Rectal smooth muscle tissue (tissue), 1 donor: Measurements from ENCODE around the gene TSSK2.

Source experiments
- H3K27ac ChIP-seq: one replicate; pipeline ENCODE4 v1.7.0; 2013; ENCODE audit warnings: low read depth, low read length, inconsistent platforms
- H3K27me3 ChIP-seq: one replicate; pipeline ENCODE4 v1.7.0; 2013; ENCODE audit warnings: low read length; ENCODE audit not compliant: control insufficient read depth, insufficient read depth
- H3K36me3 ChIP-seq: one replicate; pipeline ENCODE4 v1.7.0; 2013; ENCODE audit warnings: low read length; ENCODE audit not compliant: control insufficient read depth, insufficient read depth
- H3K4me1 ChIP-seq: one replicate; pipeline ENCODE4 v1.7.0; 2013; ENCODE audit warnings: low read length; ENCODE audit not compliant: control insufficient read depth, insufficient read depth
- H3K4me3 ChIP-seq: one replicate; pipeline ENCODE4 v1.7.0; 2013; ENCODE audit warnings: low read length
- H3K9ac ChIP-seq: one replicate; pipeline ENCODE4 v1.7.0; 2013; ENCODE audit warnings: low read length

TSSK2 gene

DNA sequence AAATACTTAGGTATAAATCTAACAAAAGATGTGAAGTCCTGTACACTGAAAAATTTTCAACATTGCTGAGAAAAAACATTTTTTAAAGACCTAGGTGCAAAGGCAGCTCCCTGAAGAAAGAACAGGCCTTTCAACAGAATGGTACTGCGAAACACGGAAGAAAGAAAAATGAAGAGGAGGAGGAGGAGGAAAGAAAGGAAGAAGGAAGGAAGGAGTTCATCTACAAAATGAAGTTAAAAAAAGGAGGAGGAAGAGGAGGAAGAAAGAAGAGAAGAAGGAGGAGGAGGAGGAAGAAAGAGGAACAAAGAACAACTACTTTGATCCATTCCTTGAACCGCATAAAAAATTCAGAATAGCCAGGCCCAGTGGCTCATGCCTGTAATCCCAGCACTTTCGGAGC, 38.4 kb upstream of the TSSK2 start:
- Histone ChIP-seq H3K27ac (no peak overlapping the region), H3K36me3 (peaks cover 5% of the 10 kb centered on the region), H3K4me3 (no peak overlapping the region), H3K4me1 (no peaks in the 10 kb centered on the region), H3K9ac (no peak overlapping the region), H3K27me3 (no peaks in the 10 kb centered on the region)

DNA sequence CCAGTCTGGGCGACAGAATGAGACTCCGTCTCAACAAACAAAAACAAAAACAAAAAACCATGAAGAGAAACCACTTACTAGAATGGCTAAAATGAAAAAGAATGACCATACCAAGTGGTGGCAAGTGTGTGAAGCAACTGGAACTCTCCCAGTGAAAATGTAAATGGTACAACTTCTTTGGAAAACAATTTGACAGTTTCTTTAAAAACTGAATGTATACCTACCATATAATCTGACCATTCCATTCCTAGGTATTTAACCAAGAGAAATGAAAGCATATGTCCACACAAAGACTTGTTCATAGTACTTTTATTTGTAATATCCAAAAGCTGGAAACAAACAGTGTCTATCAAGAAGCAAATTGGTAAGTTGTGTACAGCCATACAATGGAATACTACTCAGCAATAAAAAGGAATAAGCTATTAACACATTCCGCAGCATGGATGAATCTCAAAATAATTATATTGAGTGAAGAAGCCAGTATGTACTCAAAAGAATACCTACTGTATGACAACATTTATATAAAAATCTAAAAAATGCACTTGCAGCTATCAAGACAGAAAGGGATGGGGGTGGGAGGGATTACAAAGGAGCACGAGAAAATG, 36.6 kb upstream of the TSSK2 start:
- H3K9ac ChIP-seq: no peak overlapping the region
- no peaks in the 10 kb centered on the region for H3K36me3 ChIP-seq
- no peak overlapping the region for H3K4me3 ChIP-seq
- H3K27me3 ChIP-seq: no peaks in the 10 kb centered on the region
- H3K27ac ChIP-seq: no peak overlapping the region
- no peaks in the 10 kb centered on the region for H3K4me1 ChIP-seq

DNA sequence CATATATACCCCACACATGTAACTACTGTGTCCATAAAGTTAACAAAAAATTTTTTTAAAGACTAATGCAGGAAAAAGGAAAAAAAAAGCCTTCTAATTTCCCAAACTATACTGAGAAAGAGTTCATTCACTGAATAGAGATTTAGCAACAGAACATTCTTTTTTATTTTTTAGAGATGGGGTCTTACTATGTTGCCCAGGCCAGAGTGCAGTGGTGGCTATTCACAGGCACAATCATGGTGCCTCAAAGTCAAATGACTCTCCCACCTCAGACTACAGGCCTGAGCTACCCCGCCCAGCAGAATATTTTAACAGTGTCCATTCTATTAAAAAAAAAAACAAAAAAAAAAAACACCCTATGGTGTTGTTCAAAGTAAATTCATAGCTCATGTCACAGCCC, 34.6 kb upstream of the TSSK2 start:
- no peak overlapping the region for H3K27ac ChIP-seq
- H3K4me3 ChIP-seq: no peak overlapping the region
- no peaks in the 10 kb centered on the region for H3K4me1 ChIP-seq
- no peaks in the 10 kb centered on the region for H3K27me3 ChIP-seq
- no peaks in the 10 kb centered on the region for H3K36me3 ChIP-seq
- no peak overlapping the region for H3K9ac ChIP-seq

DNA sequence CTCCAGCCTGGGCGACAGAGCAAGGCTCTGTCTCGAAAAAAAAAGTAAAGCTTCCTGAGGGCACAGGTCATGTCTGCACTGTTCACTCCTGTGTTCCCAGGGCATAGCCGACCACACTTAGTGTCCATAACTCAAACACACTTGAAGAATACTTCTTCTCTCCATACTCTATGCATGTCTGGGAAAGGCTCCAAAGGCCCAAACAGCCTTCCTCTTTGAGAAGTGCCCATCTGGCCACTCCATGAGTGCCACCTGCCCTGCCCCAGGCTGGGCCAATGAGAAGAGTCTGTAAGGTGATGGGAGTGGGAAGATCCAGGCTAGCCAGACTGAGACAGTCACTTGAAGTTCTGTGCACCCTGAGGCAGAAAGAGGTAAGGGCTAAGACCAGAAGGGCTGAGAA, 33.6 kb upstream of the TSSK2 start:
- Histone ChIP-seq H3K9ac (no peak overlapping the region), H3K27me3 (no peaks in the 10 kb centered on the region), H3K36me3 (no peaks in the 10 kb centered on the region), H3K27ac (no peak overlapping the region), H3K4me1 (no peaks in the 10 kb centered on the region), H3K4me3 (no peak overlapping the region)

DNA sequence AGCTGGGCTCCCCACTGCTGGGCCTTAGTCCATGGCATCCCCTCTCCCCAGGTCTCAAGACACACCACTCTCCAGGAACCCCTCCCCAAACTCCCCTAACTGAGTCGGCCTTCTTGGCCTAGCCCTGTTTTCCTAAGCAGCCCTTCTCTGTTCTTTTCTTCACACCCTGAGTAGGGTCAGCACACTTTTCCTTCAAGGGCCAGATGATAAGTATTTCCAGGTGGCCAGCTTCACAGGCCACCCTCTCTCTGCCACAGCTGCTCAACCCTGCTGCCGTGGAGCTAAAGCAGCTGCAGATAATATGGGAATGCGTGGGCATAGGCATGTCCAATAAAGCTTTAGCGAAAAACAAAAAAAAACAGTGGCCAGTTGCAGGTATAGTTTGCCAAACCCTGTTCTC, 33.0 kb upstream of the TSSK2 start:
- H3K4me3 ChIP-seq: no peak overlapping the region
- H3K27me3 ChIP-seq: no peaks in the 10 kb centered on the region
- no peaks in the 10 kb centered on the region for H3K4me1 ChIP-seq
- no peak overlapping the region for H3K27ac ChIP-seq
- no peak overlapping the region for H3K9ac ChIP-seq
- H3K36me3 ChIP-seq: no peaks in the 10 kb centered on the region

DNA sequence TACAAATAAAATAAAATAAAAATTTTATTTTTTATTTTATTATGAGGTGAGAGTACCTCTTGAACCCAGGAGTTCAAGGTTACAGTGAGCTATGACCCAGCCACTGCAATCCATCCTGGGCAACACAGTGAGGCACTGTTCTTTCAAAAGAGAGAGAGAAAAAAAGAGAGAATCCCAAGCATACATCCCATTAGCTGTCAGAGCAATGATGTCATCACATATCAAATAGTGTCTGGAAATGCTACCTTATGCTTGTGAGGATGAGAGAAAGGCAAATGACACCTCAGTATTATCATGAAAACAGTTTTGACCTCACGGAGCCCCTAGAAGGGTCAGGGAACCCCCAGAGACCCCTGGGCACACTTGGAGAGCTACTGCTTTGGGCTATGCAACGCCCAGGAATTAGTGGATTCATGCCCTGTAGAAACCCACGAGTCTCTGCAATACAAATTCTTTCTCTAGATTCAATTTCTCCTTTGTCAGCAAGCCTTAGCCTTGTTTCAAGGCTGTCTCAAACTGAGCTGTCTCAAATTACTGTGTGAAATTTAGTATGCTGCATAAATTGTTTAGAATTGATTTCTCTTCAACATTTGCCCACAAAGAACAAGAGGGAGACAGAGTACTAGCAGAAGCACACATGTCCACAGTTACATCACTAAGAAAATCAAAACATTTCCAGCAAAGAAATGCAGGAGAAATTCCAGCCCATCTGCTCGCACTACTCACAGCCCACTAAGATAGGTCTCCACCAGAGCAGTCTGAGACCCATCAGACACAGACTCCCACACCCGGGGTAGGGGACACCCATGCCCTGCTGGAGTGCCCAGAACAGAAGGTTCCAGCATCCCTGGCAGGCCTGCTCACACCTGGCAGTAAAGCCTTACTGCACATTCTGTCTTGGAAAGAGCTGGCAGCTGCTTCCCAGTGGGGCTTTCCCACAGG, 27.0 kb upstream of the TSSK2 start:
- Histone ChIP-seq H3K9ac (no peak overlapping the region), H3K36me3 (no peaks in the 10 kb centered on the region), H3K4me1 (peaks cover 16% of the 10 kb centered on the region)

DNA sequence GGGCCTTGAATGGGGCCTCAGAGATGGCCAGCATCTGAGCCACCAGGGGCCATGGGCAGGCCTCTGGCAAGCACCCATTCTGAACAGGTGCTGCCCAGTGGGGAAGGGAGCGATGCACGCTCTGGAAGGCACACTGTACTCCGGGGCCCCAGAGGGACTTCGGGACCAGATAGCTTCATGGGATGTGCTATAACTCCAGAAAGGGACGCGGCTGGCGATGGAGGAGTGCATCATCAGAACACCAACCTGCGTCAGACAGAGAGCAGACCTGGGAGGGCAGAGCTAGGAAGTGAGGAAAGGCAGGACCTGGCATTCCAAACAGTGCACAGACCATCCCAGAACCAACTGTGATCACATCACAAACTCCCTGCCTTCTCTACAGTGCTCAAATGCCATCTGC, 25.7 kb upstream of the TSSK2 start:
- Histone ChIP-seq H3K27me3 (no peaks in the 10 kb centered on the region), H3K9ac (no peak overlapping the region), H3K4me1 (peaks cover 20% of the 10 kb centered on the region), H3K36me3 (no peaks in the 10 kb centered on the region), H3K4me3 (no peak overlapping the region), H3K27ac (no peak overlapping the region)

More for the DNA sequence above, 27.0 kb upstream of the TSSK2 start:
- Histone ChIP-seq H3K4me3 (no peak overlapping the region), H3K27me3 (no peaks in the 10 kb centered on the region), H3K27ac (no peak overlapping the region)

DNA sequence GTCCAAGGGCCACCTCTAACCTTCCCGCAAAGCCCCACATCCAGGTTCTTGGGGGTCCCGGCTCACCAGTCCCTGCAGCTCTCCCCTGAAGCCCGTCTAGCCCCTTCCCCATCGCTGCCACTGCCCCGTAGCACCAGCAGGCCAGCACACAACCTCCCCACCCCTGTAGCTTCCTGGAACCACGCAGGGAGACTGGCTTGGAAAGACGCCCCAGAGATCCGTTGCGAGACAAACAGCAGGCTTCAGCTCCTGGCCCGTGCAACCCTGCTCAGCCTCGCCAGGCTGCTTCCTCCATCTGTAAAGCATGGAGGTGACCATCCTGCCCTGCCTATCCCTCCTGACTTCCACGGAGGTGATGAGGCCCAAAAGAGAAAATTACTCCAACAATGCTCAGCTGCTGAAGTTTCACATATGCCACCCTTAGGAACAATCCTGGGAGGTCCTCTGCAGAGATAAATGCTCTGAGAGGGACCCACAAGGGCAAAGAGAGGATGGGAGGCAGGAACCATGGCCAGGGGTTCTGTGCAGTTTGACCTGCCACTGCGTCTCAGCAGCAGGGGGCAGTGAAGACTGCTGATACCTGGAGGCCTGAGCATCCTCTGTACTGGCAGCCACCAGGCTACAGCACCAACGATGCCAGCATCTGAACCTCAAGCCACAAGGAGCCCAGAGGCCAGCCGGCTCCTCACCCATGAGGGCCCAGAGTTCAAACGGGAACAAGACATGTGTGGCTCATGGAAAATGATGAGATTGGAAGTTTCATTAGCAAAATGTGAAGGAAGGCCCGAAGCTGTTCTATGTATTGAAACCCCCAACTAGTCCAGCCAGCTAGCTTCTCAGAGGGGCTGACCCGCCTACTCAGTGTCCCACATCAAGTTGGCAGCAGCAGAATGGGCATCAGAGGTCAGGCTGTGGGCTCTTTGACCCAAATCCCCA, 25.0 kb upstream of the TSSK2 start:
- no peaks in the 10 kb centered on the region for H3K27me3 ChIP-seq
- H3K4me1 ChIP-seq: peaks cover 20% of the 10 kb centered on the region
- H3K9ac ChIP-seq: no peak overlapping the region
- no peak overlapping the region for H3K4me3 ChIP-seq
- H3K27ac ChIP-seq: no peak overlapping the region
- H3K36me3 ChIP-seq: no peaks in the 10 kb centered on the region

DNA sequence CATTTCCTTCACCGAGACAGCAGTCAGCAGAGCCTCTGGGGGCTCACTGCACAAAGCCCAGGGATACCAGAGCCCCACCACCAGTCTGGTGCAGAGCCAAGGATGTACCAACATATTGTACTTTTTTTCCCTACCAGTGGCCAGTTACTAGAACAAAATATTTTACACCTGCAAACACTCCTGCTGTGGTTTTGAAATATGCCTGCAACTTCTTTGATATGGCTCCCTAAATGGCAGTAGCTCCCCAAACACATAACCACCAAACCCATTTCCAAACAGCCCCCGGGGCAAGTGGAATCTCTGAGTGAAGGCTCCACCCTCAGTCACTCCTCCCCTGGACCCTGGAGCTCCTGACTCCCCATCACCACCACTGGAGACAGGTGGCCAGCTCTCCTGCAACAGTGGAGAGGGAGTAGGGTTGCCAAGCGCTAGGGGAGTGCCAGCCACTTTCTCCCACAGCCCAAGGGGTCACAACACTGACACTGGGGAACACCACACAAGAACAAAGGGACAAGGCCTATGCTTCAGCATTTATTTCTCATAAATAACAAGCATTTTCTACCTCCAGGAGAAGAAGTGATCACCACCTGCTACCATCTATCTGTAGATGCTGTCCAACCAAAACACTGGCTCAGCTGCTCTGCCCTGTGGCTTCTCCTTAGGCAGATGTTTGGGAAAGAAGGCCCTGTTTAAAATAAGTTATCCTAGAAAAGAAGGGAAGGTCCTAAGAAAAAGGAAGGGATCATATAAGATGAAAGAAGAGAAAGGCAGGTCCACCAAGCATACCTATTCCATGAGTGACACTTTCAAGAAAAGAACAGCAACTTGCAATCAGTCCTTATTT, 24.0 kb upstream of the TSSK2 start:
- Histone ChIP-seq H3K27ac (no peak overlapping the region), H3K27me3 (no peaks in the 10 kb centered on the region), H3K9ac (no peak overlapping the region), H3K4me3 (no peak overlapping the region), H3K4me1 (peaks cover 20% of the 10 kb centered on the region), H3K36me3 (no peaks in the 10 kb centered on the region)

DNA sequence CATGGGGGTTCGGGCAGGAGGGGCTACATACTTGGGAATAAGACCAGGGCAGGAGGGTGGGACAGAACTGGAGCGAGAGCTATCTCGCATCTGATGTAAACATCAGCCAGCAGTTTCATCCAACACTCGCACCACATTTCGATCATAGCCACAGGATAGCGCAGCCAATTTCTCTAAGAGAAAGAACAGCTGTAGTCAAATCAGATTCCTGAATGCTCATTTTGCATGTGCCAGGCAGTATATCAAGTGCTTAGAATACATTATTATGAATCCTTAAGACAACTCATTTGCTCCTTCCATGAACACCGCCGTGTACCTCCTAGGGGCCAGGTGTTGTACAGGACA, 23.4 kb upstream of the TSSK2 start:
- Histone ChIP-seq H3K27ac (no peak overlapping the region), H3K9ac (no peak overlapping the region), H3K27me3 (no peaks in the 10 kb centered on the region), H3K4me3 (no peak overlapping the region), H3K4me1 (peaks cover 20% of the 10 kb centered on the region), H3K36me3 (no peaks in the 10 kb centered on the region)

DNA sequence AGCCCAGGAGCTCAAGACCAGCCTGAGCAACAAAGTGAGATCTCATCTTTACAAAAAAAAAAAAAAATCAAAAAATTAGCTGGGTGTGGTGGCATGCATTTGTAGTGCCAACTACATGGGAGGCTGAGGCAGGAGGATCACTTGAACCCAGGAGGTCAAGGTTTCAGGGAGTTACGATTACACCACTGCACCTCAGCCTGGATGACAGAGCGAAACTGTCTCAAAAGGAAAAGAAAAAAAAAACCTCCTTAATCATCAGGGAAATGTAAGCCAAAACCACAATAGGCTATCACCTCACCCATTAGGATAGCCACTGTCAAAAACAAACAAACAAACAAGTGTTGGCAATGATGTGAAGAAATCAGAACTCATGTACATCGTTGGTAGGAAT, 22.3 kb upstream of the TSSK2 start:
- Histone ChIP-seq H3K27ac (no peak overlapping the region), H3K4me3 (no peak overlapping the region), H3K4me1 (peaks cover 20% of the 10 kb centered on the region), H3K27me3 (no peaks in the 10 kb centered on the region), H3K9ac (no peak overlapping the region), H3K36me3 (no peaks in the 10 kb centered on the region)
